Fibroblast of lung (primary cell): ENCODE data around the gene ZNF710. TPM values are rescaled to one million over a fixed set of nuclear protein-coding genes. Genes with fewer than 3 reads are reported as not detected.

Experiments used
- DNase-seq, 2 donors: peaks; one replicate each; pipeline versions ENCODE4 v3.0.0 to v3.0.0-alpha.2; 2010; ENCODE audit warnings: low read depth in 2 of 2
- H2AFZ ChIP-seq: 2 replicates; pipeline ENCODE4 v1.5.1; 2012; ENCODE audit warnings: low read length, control low read depth, inconsistent platforms
- H3K27ac ChIP-seq: 2 replicates; pipeline ENCODE4 v1.5.1; 2011; ENCODE audit warnings: low read length, control low read depth; ENCODE audit not compliant: insufficient read depth
- H3K27me3 ChIP-seq: 2 replicates; pipeline ENCODE4 v1.5.1; 2011; ENCODE audit warnings: mild to moderate bottlenecking, low read length; ENCODE audit not compliant: control insufficient read depth, insufficient read depth
- H3K36me3 ChIP-seq: 2 replicates; pipeline ENCODE4 v1.5.1; 2011; ENCODE audit warnings: low read length; ENCODE audit not compliant: control insufficient read depth, insufficient read depth
- H3K4me1 ChIP-seq: 2 replicates; pipeline ENCODE4 v1.5.1; 2011; ENCODE audit warnings: low read length; ENCODE audit not compliant: control insufficient read depth, insufficient read depth; ENCODE audit errors: extremely low read depth
- H3K4me2 ChIP-seq: 2 replicates; pipeline ENCODE4 v1.5.1; 2011; ENCODE audit warnings: low read length, control low read depth; ENCODE audit not compliant: insufficient read depth; ENCODE audit errors: extremely low read depth
- H3K4me3 ChIP-seq, 4 experiments: fragments of 200-600 bp in 1 of 4; sonication (generic) in 1 of 4; replicated peaks in 1 of 4; 2 replicates each; pipeline ENCODE4 v1.5.1; 2011 to 2016; ENCODE audit warnings: low read length in 4 of 4, low read depth in 3 of 4, mild to moderate bottlenecking in 3 of 4, control low read depth in 2 of 4, inconsistent platforms in 1 of 4, mixed read lengths in 1 of 4; ENCODE audit not compliant: insufficient read depth in 1 of 4; ENCODE audit errors: control extremely low read depth in 1 of 4
- H3K79me2 ChIP-seq: 2 replicates; pipeline ENCODE4 v1.5.1; 2012; ENCODE audit warnings: mild to moderate bottlenecking, low read length, inconsistent platforms; ENCODE audit not compliant: control insufficient read depth, insufficient read depth
- H3K9ac ChIP-seq: 2 replicates; pipeline ENCODE4 v1.5.1; 2011; ENCODE audit warnings: mild to moderate bottlenecking, low read length, control low read depth; ENCODE audit not compliant: insufficient read depth
- H3K9me3 ChIP-seq: 2 replicates; pipeline ENCODE4 v1.5.1; 2012; ENCODE audit warnings: low read depth, low read length; ENCODE audit not compliant: control insufficient read depth, insufficient read depth
- H4K20me1 ChIP-seq: 2 replicates; pipeline ENCODE4 v1.5.1; 2011; ENCODE audit warnings: low read length; ENCODE audit not compliant: control insufficient read depth, insufficient read depth; ENCODE audit errors: extremely low read depth
- CTCF ChIP-seq, 2 donors: IDR thresholded peaks in 1 of 2; conservative IDR thresholded peaks in 1 of 2; 1 replicate in 1 of 2; 2 replicates in 1 of 2; pipeline ENCODE4 v1.5.1; 2011 to 2012; ENCODE audit warnings: low read length in 2 of 2, control low read depth in 1 of 2, inconsistent platforms in 1 of 2, low read depth in 1 of 2, mild to moderate bottlenecking in 1 of 2
- EZH2 ChIP-seq: IDR thresholded peaks from 2 replicates; pipeline ENCODE4 v1.5.1; 2012; ENCODE audit warnings: low read length, control low read depth, mild to moderate bottlenecking; ENCODE audit errors: missing control alignments
- polyA plus RNA-seq, 2 donors: library from polyadenylated mRNA; depleted of rRNA in 1 of 2; stranded (reverse) in 1 of 2; unstranded in 1 of 2; fragments of >200 nt; gene quantifications; 2 replicates each; pipeline ENCODE4 v1.2.1, GENCODE V29; 2011 to 2012; ENCODE audit warnings: missing spikeins in 1 of 2
- total RNA-seq: library from RNA; depleted of rRNA; stranded (reverse); fragments of >200 nt; gene quantifications from 2 replicates; pipeline ENCODE4 v1.2.1, GENCODE V29; 2014

Gene ZNF710
- total and polyA plus RNA-seq, 2 donors (not counting 1 experiment from before 2014, with no cell fraction given): 2.1 to 9.4 TPM

DNA sequence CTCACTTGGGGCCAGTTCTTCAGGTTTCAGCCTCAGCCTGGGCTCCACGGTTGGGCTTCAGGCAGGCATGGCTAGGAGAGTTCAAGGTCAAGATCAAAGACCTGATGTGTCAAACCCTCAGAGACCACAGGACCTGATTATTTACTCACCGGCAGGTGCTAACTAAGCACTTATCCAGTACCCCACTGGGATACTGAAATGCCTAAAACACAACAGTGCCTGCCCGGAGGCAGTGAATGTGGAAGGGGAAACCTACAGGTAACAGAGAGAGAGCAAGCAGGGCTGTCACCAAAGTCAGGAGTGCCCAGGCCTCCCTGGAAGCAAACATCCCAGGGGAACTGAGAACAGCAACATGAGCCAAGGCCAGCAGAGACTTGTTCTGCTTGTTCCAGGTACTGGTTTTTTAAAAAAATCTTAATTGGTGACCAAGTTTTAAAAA is 94.4 kb downstream of the ZNF710 start:
- Histone ChIP-seq H3K4me2 (no peak overlapping the region), H3K79me2 (no peaks in the 10 kb centered on the region), H4K20me1 (no peaks in the 10 kb centered on the region)

DNA sequence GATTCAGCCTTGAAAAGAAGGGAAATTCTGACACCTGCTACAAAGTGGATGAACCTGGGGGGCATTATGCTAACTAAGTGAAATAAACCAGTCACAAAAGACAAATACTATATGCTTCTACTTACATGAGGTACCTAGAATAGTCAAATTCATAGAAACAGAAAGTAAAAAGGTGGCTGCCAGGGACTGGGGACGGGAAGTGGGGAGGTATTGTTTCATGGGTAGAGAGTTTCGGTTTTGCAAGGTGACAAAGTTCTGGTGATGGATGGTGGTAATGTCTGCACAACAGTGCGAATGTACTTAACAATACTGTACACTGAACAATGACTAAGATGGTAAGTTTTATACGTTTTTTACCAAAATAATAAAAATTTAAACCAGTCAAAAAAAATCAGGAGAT is 96.4 kb downstream of the ZNF710 start:
- H3K9me3 ChIP-seq: no peaks in the 10 kb centered on the region
- H3K4me1 ChIP-seq: peaks cover 26% of the 10 kb centered on the region
- H3K4me2 ChIP-seq: no peak overlapping the region
- H3K4me3 ChIP-seq: no peak overlapping the region
- H3K27me3 ChIP-seq: no peaks in the 10 kb centered on the region
- H2AFZ ChIP-seq: no peak overlapping the region
- peak overlapping the region; percentile 53 for H3K27ac ChIP-seq
- peaks cover 2% of the 10 kb centered on the region for H3K79me2 ChIP-seq
- no peak for DNase-seq
- no peak overlapping the region for H3K9ac ChIP-seq
- no peaks in the 10 kb centered on the region for H3K36me3 ChIP-seq
- H4K20me1 ChIP-seq: no peaks in the 10 kb centered on the region
- TF ChIP-seq CTCF (conservative IDR thresholded peaks at IDR 0.05 in 1 of 2, IDR thresholded peaks at IDR 0.05 in 1 of 2; ENCODE audit: low read depth in 1 of 2, low read length in 2 of 2) (no peak), EZH2 (no peak)

More for the DNA sequence above, 94.4 kb downstream of the ZNF710 start:
- Histone ChIP-seq H2AFZ (no peak overlapping the region), H3K27ac (no peak overlapping the region), H3K9ac (no peak overlapping the region), H3K4me1 (peaks cover 19% of the 10 kb centered on the region), H3K36me3 (no peaks in the 10 kb centered on the region), H3K27me3 (no peaks in the 10 kb centered on the region), H3K9me3 (no peaks in the 10 kb centered on the region), H3K4me3 (no peak overlapping the region)
- TF ChIP-seq EZH2 (no peak), CTCF (conservative IDR thresholded peaks at IDR 0.05 in 1 of 2, IDR thresholded peaks at IDR 0.05 in 1 of 2; ENCODE audit: low read depth in 1 of 2, low read length in 2 of 2) (no peak)
- no peak for DNase-seq

GRCh38 chr15:90099072-90099867 is 98.1 kb downstream of the ZNF710 start:
- H3K4me1 ChIP-seq: peaks cover 26% of the 10 kb centered on the region
- H3K4me3 ChIP-seq: no peak overlapping the region
- peak overlapping the region; percentile 56 for H3K4me2 ChIP-seq
- H2AFZ ChIP-seq: no peak overlapping the region
- peaks cover 2% of the 10 kb centered on the region for H3K79me2 ChIP-seq
- TF ChIP-seq CTCF (conservative IDR thresholded peaks at IDR 0.05 in 1 of 2, IDR thresholded peaks at IDR 0.05 in 1 of 2; ENCODE audit: low read depth in 1 of 2, low read length in 2 of 2) (no peak), EZH2 (no peak)
- no peaks in the 10 kb centered on the region for H3K9me3 ChIP-seq
- peak overlapping the region; percentile 23 for H3K27ac ChIP-seq
- DNase-seq: no peak
- H3K36me3 ChIP-seq: no peaks in the 10 kb centered on the region
- H3K9ac ChIP-seq: no peak overlapping the region
- no peaks in the 10 kb centered on the region for H3K27me3 ChIP-seq
- no peaks in the 10 kb centered on the region for H4K20me1 ChIP-seq
